ENCODE results near the gene ORMDL2.
"Not testable (repeated sequence)": the region's sequence is repeated elsewhere in the genome, so short reads cannot be mapped to it uniquely, and the experiment has no call there.

Gene ORMDL2

DNA sequence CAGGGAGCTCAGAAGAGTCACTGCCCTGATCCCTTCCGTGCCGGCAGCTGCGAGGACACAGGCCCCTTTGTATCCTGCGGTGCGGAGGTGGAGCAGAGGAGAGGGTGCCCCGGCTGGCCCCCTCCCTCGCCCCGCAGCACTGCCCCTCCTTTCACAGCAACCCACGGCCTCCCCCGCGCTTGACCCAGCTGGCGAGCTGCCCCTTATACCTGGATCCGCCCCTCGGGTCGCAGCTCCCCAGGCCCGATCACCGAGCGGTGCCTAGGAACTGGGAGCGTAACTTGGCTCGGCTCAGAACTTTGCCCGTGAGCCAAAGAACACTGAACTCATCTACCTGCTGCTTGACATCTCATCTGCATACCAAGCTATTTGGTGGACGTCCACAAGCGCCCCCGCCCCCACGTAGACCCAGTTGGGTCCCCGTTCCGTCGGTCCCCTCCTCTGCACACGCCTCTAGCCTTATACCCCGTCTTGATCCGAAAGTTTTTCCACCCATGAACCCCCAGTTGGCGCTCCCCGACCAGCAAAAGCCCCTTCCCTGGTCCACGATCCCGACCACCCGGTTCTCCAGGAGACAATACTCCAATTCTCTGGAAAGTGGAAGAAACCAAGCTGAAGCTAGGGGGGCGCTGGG is 12.2 kb downstream of the ORMDL2 start:
- DNase-seq = peak in 1 of 2 donors; percentile 51

DNA sequence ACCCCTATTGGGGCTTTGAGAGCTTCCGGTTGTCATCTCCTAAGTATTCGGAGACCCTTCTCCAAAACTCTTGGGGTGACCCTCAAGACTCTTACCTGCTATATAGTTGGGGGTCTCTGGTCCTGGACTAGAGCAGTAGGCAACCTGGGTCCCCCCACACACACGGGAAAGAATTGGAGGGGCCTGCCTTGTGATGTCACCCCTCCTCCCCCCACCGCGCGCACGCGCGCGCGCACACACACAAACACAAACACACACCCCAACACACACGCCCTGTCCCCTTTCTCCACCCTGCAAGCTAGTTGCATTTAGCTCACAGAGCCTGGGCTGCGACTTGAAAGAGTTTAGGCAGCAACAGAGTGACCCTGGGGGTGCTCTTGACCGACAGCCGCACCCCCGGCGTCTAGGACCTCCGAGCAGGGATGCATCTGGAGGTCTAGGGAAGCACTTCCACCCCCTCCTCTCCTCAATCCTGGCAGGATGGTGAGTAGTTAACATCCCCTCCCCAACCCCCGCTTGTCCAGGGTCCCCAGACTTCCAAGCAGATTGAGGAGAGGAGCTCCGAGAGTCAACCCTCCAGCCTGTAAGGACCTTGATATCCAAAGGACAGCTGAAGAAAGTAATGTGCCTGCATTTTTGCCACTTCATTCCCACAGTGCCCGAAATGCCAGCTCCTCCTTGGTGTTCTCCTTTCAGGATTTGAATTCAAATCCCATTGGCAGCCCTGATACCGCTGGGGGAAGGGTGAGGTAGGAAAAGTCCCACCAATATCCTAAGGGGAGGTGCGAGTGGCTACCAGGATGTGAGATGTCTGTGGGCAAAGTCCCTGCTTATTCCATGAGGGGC is 13.0 kb downstream of the ORMDL2 start:
- peak; percentile 48 to 52 for DNase-seq

GRCh38 chr12:55831447-55831815 is 13.6 kb downstream of the ORMDL2 start:
- no peak for DNase-seq

GRCh38 chr12:55833056-55833455 is 15.2 kb downstream of the ORMDL2 start:
- DNase-seq = no peak

GRCh38 chr12:55834400-55834799 is 16.6 kb downstream of the ORMDL2 start:
- DNase-seq = not testable (repeated sequence)

DNA sequence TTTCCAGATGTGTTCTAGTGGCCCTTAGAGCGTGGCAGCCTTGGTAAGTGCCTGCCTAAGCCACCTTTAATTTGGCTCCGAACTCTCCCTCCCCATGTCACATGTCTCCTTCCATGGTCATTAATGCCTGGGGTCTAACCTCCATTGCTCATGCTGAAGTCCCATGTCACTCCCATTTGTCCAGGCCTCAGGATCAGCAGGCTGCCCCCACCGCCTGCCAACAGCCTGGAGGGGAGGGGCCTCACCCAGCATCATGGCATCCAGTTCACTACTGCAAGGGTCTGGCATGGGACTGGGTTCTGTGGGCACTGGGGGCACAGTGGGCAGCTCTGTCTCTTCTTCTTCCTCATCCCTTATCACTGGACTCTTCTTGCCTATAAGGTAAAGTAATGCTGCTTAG is 20.5 kb downstream of the ORMDL2 start:
- DNase-seq = no peak

DNA sequence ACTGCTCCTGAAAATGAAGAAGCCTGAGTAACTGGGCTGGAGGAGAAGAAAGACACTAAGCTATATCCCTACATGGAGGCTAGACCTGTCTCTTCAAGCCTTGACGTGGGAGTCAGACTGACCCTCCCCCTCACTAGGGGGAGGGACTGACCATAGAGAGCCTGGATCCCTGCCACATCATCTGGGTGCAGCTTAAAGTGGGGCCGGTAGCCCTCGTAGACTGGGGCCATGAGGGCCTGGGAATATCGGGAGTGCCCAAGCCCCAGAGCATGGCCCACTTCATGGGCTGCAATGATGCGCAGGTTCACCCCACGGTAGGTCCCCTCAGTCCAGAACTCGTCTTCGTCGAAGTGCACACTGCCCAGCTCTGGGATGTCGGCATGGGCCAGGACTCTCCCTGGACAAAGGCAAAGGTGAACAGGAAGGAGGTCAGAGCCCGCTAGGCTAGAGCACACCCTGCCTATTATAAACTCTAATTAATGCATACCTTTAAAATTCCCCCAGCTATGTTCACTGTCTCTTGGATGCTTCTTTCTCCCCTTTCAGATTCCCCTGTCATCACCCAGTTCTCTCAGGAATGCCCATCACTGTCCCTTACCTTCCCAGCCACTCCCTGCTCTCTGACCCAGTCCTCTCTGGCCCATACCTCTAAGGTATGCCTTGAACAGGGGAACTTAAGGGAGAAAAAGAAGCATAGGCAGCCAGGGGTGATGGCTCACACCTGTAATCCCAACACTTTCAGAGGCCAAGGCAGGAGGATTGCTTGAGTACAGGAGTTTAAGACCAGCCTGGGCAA is 21.7 kb downstream of the ORMDL2 start:
- DNase-seq = no peak

GRCh38 chr12:55840581-55841351 is 22.9 kb downstream of the ORMDL2 start:
- DNase-seq = no peak

DNA sequence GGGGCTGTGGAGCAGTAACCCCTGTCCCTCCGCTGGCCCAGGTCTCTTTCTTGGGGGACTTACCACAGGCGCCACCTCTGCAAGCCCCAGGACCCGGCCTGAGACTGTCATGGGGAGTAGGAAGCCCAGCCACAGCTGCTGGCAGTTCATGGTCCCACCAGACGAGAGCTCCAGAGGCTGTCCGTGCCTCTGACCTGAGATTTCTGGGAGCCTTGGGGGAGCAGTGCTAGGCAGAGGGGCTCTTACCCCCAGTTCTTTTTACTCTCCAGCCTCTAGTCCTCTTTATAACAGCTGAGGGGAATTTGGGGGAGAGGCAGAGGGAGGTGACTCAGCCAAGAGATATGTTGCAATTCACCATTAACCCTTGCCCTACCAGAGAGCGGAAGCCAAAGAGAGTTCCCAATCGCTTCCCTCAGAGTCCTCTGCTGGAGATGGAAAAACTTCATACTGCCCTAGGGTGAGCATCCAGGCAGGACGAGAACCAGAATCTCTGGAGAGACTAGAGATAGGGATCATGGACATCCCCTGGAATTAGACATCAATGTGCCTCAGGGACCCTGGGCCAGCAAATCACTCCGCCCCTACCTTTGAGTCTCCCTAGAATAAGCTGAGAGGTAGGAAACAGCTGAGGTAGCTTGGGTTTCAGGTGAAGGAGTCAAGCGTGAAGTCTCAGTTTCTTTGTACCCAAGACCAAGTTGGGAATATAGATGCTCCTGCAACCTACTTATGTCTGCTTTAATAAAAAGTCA is 25.0 kb downstream of the ORMDL2 start, which contains the start of gene MMP19:
Gene MMP19, minus strand, starts transcription at position 256 of the 749 bp plus-strand sequence. Its CDS starts 106 bp downstream, at position 150.
- DNase-seq = no peak

GRCh38 chr12:55843431-55843830 is 25.6 kb downstream of the ORMDL2 start:
- DNase-seq = no peak

DNA sequence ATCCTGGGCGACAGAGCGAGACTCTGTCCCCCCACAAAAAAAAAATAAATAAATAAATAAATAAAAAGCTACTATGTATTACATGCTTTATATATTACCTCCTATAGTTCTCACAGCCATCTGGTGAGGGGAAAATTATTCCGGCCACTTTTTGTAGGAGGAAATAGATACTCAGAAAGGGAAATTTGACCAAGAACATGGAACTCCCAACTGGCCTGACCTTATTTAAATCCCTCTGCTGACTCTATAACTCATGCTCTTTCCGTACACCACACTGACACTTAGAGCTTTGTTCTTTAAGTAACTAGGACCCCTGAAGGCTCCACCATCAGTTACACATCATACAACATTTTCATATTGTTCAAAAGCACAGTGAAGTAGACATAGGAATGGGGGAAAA is 27.1 kb downstream of the ORMDL2 start:
- no peak for DNase-seq

GRCh38 chr12:55845361-55845760 is 27.5 kb downstream of the ORMDL2 start:
- DNase-seq = no peak

DNA sequence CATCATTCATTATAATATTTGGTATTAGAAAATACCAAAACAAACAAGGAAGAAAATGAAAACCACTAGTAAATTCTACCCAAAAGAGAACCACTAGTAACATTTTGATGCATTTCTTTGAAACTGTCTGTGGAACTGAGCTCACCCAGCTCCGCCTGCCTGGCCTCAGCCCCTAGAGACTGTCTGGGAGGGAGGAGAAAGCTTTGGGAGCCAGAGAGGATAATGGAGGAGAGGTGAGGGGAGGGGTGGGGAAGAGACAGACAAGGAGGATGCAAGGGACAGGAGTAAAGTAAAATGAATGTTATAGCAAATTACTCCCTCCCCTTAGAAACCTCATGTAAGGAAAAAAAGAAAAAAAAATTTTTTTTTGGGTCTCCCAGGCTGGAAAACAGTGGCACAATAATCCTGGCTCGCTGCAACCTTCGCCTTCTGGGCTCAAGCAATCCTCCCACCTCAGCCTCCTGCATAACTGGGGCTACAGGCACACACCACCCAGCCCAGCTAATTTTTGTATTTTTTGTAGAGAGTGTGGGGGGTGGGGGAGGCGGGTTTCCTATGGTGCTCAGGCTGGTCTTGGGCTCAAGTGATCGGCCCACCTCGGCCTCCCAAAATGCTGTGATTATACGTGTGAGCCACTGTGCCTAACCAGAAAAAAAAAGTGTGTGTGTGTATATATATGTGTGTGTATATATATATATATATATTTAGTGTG is 28.1 kb downstream of the ORMDL2 start:
- DNase-seq = no peak

- DNase-seq = peak in 1 of 2 donors; percentile 25
Observed at GRCh38 chr12:55847033-55847432, 29.2 kb downstream of the ORMDL2 start.

DNA sequence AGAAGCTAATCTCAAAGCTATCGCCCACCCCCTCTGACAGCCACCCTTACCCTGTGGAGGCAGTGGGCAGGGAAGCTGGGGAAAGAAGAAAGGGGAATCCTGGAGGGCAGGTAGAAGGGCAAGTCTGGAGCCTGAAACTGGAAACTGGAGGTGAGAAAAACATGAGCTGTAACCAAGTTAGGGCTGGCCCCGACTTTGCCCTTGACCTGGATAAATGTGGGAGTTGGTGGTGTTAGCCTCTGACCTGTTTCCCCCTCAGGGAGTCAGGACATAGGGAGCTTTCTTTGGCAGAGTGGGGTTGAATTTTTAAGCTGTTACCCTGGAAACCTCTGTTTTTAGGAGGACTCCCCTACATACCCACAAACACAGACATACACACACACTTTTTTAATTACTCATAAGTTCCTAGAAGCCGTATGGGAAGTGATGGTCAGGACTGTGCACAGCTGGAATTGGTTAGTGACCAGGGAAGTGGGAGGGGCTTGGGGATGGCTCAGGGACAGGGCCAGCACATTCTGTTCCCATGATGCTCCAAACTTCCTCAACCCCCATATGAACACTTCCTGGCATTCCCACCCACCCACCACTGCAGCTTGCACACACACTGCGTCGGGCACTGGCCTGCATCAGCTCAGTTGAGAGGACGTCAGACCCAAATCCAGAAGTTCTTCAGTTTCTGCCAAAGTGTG is 29.9 kb downstream of the ORMDL2 start:
- DNase-seq = no peak

GRCh38 chr12:55849616-55850343 is 31.9 kb downstream of the ORMDL2 start:
- no peak for DNase-seq

- no peak for DNase-seq
Observed at GRCh38 chr12:55850401-55850800, 32.6 kb downstream of the ORMDL2 start.

- no peak for DNase-seq
Observed at GRCh38 chr12:55850893-55851292, 33.1 kb downstream of the ORMDL2 start.

DNA sequence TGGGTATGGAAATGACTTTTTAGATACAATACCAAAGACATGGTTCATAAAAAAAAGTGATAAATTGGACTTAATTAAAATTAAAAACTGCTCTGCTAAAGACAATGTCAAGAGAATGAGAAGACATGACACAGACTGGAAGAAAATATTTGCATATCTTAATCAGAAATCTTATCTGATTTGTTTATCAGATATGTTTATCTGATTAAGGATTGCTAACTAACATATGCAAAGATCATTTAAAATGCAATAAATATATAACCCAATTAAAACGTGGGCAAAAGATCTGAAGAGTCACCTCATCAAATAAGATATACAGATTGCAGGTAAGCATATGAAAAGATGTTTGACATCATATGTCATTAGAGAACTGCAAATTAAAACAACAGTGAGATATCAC is 34.9 kb downstream of the ORMDL2 start:
- no peak for DNase-seq

DNA sequence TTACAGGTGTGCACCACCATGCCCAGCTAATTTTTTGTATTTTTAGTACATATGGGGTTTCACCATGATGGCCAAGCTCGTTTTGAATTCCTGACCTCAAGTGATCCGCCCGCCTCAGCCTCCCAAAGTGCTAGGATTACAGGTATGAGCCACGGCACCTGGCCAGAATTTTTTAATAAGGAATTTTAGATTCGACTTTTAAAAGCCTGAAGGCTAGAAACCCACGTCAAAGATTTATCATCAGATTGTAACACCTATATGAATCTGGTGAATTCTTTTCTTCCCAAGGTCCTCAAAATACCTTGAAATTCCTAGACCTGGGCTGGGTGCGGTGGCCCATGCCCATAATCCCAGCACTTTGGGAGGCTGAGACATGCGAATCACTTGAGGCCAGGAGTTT is 43.6 kb downstream of the ORMDL2 start:
- DNase-seq = no peak
